ENCODE data around the gene SPIC.
"Not testable (repeated sequence)": the region's sequence is repeated elsewhere in the genome, so short reads cannot be mapped to it uniquely, and the experiment has no call there.

Gene SPIC

GRCh38 chr12:101474711-101475386, at the start of gene SPIC:
SPIC (plus strand) TSS chr12:101475336; CDS start chr12:101476905, 1,569 bp downstream.
- no peak for DNase-seq (ENCODE audit: low read depth in 2 of 2)

- no peak for DNase-seq (ENCODE audit: low read depth in 2 of 2)
These were observed 44.7 kb upstream of the SPIC start for GRCh38 chr12:101430456-101430855.

- no peak for DNase-seq (ENCODE audit: low read depth in 2 of 2)
These were observed 39.0 kb upstream of the SPIC start for GRCh38 chr12:101436136-101436535.

GRCh38 chr12:101439236-101439635, 35.9 kb upstream of the SPIC start:
- DNase-seq (ENCODE audit: low read depth in 2 of 2): no peak

GRCh38 chr12:101441461-101442224, 33.5 kb upstream of the SPIC start:
- DNase-seq (ENCODE audit: low read depth in 2 of 2): no peak

- peak in 1 of 2 donors; percentile 1 for DNase-seq (ENCODE audit: low read depth in 2 of 2)
These were observed 19.5 kb upstream of the SPIC start for GRCh38 chr12:101455685-101456084.

GRCh38 chr12:101459642-101460346, 15.3 kb upstream of the SPIC start:
- DNase-seq (ENCODE audit: low read depth in 2 of 2): no peak

GRCh38 chr12:101468948-101469347, 6.2 kb upstream of the SPIC start:
- no peak for DNase-seq (ENCODE audit: low read depth in 2 of 2)

- no peak for DNase-seq (ENCODE audit: low read depth in 2 of 2)
These were observed 4.2 kb upstream of the SPIC start for GRCh38 chr12:101470939-101471338.

GRCh38 chr12:101471878-101472277, 3.3 kb upstream of the SPIC start:
- DNase-seq (ENCODE audit: low read depth in 2 of 2): not testable (repeated sequence)

GRCh38 chr12:101474248-101474647, 888 bp upstream of the SPIC start:
- DNase-seq (ENCODE audit: low read depth in 2 of 2): no peak

GRCh38 chr12:101475751-101476305, 692 bp downstream of the SPIC start:
- no peak for DNase-seq (ENCODE audit: low read depth in 2 of 2)

- no peak for DNase-seq (ENCODE audit: low read depth in 2 of 2)
These were observed 5.7 kb downstream of the SPIC start for GRCh38 chr12:101480849-101481248.

- no peak for DNase-seq (ENCODE audit: low read depth in 2 of 2)
These were observed 9.9 kb downstream of the SPIC start for GRCh38 chr12:101485021-101485420.

- no peak for DNase-seq (ENCODE audit: low read depth in 2 of 2)
These were observed 13.3 kb downstream of the SPIC start for GRCh38 chr12:101488469-101488868.

- DNase-seq (ENCODE audit: low read depth in 2 of 2): no peak
These were observed 15.3 kb downstream of the SPIC start for GRCh38 chr12:101490286-101490920.

GRCh38 chr12:101491329-101491728, 16.2 kb downstream of the SPIC start:
- no peak for DNase-seq (ENCODE audit: low read depth in 2 of 2)

- no peak for DNase-seq (ENCODE audit: low read depth in 2 of 2)
These were observed 18.4 kb downstream of the SPIC start for GRCh38 chr12:101493556-101493955.

- no peak for DNase-seq (ENCODE audit: low read depth in 2 of 2)
These were observed 23.1 kb downstream of the SPIC start for GRCh38 chr12:101498252-101498651.

GRCh38 chr12:101501410-101501995, 26.4 kb downstream of the SPIC start:
- no peak for DNase-seq (ENCODE audit: low read depth in 2 of 2)

GRCh38 chr12:101521136-101521535, 46.0 kb downstream of the SPIC start:
- DNase-seq (ENCODE audit: low read depth in 2 of 2): no peak

Data from activated CD8-positive, alpha-beta memory T cell treated with anti-CD3 and anti-CD28 coated beads for 4 hours (primary cell).